GM19025 (cell line): ENCODE measurements around the gene FGGY.
"Not testable (repeated sequence)": the region's sequence is repeated elsewhere in the genome, so short reads cannot be mapped to it uniquely, and the experiment has no call there.

Experiments used
- ATAC-seq: cut with Tn5 transposase; IDR thresholded peaks from one replicate; pipeline ENCODE4 v1.9.1; 2021; ENCODE audit warnings: mild to moderate bottlenecking, low read depth, moderate library complexity; ENCODE audit not compliant: unreplicated experiment

The FGGY gene

GRCh38 chr1:59429656-59430055 lies 132.8 kb downstream of the FGGY start:
- ATAC-seq: no peak

GRCh38 chr1:59431566-59432294 lies 134.8 kb downstream of the FGGY start:
- ATAC-seq: no peak

- peak; percentile 97 for ATAC-seq
Measured at GRCh38 chr1:59432531-59433439, 135.9 kb downstream of the FGGY start.

GRCh38 chr1:59433440-59433813 lies 136.5 kb downstream of the FGGY start:
- no peak for ATAC-seq

- no peak for ATAC-seq
Measured at GRCh38 chr1:59434336-59434735, 137.4 kb downstream of the FGGY start.

- no peak for ATAC-seq
Measured at GRCh38 chr1:59436637-59437036, 139.7 kb downstream of the FGGY start.

- no peak for ATAC-seq
Measured at GRCh38 chr1:59438058-59438560, 141.2 kb downstream of the FGGY start.

GRCh38 chr1:59442492-59442891 lies 145.6 kb downstream of the FGGY start:
- no peak for ATAC-seq

GRCh38 chr1:59443310-59443709 lies 146.4 kb downstream of the FGGY start:
- ATAC-seq: no peak

GRCh38 chr1:59444520-59444919 lies 147.6 kb downstream of the FGGY start:
- no peak for ATAC-seq

- ATAC-seq: no peak
Measured at GRCh38 chr1:59445040-59445439, 148.1 kb downstream of the FGGY start.

GRCh38 chr1:59446257-59446901 lies 149.5 kb downstream of the FGGY start:
- ATAC-seq: no peak

- ATAC-seq: no peak
Measured at GRCh38 chr1:59452026-59452425, 155.1 kb downstream of the FGGY start.

- ATAC-seq: no peak
Measured at GRCh38 chr1:59452559-59452958, 155.7 kb downstream of the FGGY start.

GRCh38 chr1:59453297-59453968 lies 156.5 kb downstream of the FGGY start:
- no peak for ATAC-seq

GRCh38 chr1:59455206-59455605 lies 158.3 kb downstream of the FGGY start:
- ATAC-seq: no peak

GRCh38 chr1:59457786-59458185 lies 160.9 kb downstream of the FGGY start:
- ATAC-seq: no peak

GRCh38 chr1:59458884-59459283 lies 162.0 kb downstream of the FGGY start:
- ATAC-seq: no peak

GRCh38 chr1:59462942-59463341 lies 166.0 kb downstream of the FGGY start:
- ATAC-seq: not testable (repeated sequence)

- not testable (repeated sequence) for ATAC-seq
Measured at GRCh38 chr1:59465478-59465877, 168.6 kb downstream of the FGGY start.
